ENCODE measurements around the gene ERN2.

ERN2 gene

DNA sequence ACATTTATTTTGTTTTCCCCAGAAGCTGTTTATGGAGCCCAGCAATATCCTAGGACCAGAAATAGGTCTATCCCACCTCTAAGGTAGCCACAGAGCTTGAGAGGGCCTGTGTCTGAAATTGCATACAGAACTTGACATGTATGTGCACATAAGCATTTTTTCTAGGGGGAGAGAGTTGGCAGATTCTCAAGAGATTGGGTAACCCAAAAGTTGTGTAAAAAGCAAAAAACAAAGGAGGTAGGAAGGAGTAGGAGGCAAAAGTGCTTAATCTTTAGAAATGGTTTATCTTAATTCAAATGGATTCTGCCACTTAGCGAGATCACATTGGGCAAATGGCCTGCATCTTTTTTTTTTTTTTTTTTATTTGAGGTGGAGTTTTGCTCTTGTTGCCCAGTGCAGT is 30.8 kb downstream of the ERN2 start:
- DNase-seq, result no peak

DNA sequence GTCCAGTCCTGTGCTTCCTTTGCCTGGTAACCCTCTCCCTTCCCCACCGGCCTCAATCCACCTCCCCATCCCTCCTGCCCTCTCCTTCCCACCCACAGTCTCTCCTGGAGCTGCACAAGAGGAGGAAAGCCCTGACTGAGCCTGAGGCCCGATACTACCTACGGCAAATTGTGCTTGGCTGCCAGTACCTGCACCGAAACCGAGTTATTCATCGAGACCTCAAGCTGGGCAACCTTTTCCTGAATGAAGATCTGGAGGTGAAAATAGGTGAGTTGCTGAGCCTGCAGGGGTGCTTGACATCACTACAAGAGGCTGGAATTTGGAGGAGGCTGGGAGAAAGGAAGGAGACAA is 33.1 kb downstream of the ERN2 start:
- no peak for DNase-seq

DNA sequence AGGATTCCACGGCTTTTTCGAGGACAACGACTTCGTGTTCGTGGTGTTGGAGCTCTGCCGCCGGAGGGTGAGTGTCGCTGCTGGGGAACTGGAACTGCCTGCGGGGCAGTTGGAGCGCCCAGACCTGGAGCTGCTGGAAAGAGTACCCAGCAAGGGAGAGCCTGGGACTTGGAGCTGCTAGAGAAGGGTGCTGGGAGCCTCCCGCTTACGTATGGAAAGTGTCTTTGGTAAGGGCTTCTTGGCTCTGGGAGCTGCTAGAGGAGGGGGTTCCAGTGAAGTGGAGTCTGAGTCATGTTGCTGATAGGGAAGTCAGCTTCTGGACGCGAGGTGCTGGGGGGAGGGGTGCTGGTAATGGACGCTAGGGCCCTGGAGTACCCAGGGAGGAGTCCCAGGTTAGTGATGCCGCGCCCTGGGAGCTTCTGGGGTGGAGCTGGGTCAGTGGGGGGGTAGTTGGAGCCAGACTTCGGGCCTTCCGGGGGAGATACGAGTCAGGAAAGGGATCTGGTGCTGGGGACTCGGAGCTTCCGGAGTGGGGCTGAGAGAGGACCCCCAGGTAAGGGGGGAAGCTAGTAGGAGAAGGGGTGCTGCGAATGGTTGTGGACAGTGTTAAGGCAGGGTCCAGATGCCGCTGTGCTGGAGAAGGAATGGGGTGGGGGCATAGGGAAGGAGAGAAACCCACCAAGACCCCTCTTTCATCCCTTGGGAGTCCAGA is 33.6 kb downstream of the ERN2 start:
- peak; percentile 47 to 49 for DNase-seq

DNA sequence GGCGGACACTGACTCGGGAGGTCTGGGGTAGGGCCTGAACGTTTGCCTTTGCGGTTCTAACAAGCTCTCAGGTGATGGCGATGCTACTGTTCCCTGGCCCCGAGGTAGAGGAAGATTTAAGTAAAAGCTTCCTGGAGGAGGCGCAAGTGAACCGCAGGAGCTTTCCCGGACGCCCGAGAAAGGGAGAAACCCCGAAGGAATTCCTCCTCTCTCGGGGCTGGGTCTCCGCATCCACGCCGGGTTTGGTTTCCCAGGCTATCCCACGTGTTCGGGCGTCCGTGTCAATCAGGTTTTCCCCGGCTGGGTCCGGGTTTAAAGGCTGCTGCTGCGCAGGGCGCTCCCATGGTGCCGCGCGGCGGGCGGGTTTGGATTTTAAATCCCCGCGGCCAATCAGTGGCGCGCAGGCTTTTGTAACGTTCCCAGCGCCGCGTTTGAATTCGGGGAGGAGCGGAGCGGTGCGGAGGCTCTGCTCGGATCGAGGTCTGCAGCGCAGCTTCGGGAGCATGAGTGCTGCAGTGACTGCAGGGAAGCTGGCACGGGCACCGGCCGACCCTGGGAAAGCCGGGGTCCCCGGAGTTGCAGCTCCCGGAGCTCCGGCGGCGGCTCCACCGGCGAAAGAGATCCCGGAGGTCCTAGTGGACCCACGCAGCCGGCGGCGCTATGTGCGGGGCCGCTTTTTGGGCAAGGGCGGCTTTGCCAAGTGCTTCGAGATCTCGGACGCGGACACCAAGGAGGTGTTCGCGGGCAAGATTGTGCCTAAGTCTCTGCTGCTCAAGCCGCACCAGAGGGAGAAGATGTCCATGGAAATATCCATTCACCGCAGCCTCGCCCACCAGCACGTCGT is 34.4 kb downstream of the ERN2 start, which contains the start of gene PLK1:
Gene PLK1 (plus strand): TSS at position 460 of the 844 bp plus-strand sequence. CDS start 44 bp downstream, at position 504.
- DNase-seq, result peak; percentile 86 to 90

DNA sequence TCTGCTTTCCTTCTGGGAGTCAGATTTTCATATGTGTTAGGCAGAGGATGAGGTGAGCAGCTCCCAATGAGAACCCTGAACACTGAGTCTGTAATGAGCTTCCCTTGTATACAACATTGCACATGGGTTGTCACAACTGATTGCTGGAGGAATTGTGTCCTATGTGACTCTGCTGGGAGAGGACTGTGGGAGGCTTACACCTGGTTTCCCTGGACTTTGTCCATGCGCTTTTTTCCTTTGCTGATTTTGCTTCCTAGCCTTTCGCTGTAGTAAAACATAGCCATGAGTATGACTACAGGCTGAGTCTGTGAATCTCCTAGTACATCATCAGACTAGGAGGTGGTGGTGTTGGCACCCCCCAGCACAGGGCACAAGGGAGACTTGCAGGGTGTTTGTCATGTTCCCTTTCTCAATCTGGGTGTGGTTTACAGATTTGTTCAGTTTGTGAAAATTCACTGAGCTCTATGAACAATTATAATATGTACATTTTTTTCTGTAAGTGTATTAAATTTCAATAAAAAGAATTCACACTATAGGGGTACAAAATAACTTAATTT is 36.0 kb downstream of the ERN2 start:
- DNase-seq, result no peak

DNA sequence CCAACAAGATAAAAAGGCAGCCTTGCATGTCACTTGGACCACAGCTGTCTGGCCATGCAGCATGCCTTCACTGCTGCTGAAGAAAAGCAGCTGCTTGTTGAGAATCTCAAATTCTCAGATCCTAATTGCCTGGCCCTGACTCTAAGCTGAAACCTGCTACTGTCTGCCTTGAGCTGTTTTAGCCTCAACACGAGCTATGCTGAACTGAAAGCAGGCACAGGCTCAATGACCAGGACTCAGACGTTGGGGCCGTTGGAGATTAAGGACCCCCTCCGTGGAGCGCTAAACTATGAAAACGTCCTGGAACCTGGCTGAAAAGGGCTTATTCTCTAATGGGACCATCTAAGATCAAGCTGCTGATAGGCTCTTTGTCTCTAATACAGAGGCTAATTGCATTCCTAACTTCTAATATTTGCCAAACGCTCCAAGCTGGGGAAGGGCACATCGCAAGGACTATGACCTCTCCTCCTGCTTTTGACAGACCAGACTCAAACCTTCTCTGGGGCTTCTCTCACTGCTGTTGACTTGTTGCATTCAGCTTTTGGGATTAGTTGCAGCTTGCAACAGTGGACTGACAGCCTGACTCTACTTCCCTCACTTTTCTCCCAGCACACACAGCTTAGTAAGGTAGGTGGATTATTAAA is 38.9 kb downstream of the ERN2 start:
- no peak for DNase-seq

DNA sequence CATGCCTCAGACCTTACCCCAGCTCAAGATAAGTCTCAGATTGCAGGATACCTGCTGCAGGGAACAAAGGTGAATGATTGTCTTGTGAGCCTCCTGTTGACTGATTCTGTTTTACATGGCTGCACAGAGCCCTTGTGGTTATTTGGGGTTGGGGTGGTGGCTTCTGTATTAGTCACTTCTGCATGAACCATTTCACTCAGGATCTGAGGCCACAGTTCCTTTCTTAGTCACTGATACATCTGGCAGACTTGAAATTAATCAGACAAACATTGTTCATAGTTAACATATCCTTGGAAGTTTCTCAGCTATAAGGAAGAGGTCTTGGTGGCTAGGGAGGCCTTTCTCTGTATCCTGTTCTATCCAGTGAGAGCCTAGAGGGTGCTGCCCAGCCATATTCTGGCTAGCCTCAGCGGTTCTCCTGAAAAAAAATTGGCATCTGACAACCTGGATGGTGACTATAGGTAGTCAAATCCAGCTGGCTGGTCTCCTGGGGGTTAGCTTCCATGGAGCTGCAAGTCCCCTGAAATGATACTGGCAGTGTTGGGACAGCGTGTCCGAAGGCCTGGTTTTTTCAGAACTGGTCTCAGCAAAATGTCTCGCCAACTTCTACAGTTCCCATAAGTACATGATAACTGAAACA is 42.8 kb downstream of the ERN2 start:
- DNase-seq, result peak; percentile 47 to 64

DNA sequence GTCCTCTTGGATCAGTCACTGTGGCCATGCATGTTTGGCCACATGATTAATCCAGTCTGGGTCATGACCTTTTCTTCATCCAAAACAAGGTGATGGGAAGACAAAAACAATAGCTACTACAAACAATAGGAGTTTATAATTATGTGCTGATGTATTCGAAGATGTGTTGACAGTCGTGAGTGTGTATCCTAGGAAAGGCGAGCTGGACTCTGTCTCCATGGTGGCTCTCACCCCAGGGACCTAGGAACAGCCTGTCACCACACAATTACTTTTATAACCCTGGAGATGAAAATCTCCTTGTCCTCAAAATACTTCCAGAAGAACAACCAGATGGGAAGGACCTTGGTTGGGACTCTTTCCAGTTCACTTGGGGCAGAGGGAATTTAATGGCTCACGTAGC is 44.1 kb downstream of the ERN2 start:
- DNase-seq, result no peak

DNA sequence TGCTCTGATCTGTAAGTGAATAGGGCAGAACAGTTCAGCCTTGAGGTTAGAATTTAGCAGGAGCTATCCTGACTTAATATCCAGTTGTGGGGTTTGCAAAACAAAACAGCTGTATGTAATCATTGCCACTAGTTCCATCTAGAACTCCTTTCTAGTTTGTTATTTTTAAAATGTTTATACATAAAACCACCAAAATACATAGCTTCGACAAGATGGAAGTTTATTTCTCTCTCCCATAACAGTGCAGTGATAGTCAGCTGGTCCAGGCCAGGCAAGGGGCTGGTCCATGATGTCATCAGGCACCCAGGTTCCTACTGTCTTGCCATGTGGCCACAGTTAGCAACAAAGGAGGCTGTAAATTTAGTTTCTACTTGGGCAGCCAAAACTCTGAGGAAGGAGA is 44.8 kb downstream of the ERN2 start:
- DNase-seq, result no peak

DNA sequence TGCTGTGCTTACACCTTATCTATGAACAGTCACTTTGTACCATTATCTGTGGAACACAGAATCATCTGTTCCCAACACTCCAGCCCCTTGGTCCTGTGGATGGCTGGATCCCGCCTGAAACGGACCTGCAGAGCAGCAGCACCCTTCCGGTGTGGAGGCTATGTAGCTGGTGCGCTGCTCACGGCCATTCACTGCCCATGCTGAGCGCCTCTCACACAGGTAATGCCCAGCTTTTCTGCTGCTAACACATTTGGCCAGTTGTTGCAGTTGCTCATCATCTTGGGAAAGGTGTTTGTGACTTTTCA is 45.7 kb downstream of the ERN2 start:
- DNase-seq, result no peak

DNA sequence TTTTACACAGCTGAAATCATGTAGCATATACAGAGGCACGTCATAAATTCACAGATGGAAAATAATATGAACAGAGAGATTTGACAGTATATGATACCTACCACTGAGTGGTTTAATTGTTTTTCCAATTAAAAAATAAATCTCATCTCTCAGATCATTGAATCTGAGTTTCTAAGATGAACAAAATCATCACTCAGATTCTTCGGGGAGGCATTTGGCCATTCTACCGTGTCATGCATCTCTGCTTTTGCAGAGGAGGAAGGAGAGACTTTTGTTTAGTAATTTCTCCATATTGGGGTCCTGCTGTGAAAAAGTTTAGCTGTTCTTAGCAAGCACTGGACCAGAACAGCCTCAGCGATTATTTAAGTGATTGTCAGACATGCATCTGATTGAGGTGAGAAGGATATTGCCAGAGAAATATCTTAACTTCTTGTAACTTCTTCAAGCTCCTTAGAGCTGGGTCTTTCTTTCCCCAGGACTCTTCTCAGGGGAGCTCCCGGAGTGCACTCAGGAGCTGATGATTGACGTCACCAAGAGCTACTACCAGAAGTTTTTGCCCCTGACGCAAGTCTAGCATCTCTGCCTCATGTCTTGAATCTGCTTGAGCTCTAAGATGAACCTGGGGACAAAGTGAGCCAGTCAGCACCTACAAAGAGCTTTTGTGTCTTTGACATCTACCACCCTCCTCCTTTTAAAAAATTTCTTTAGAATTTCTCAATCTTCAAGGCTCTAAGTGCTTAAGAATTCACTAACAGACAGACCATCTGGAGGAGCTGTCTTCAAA is 46.3 kb downstream of the ERN2 start:
- DNase-seq, result no peak

DNA sequence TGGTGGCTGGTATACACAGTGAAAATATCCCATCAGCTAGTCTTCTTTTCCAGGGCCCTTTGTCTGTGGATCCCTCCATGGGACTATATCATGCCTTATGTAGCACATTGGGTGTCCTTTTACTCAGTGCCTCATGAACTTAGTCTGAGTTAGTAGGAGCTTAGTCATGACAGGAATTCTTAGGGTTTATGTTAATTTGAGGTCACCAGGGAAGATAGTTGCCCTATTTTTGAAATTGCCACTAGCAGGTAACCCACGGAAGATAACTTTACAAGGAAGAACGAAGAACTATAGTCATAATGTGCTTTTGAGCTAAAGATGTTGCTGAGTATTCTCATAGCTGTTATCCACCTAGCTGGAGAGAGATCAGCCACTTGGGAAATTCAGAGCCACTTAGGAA is 49.1 kb downstream of the ERN2 start:
- no peak for DNase-seq

DNA sequence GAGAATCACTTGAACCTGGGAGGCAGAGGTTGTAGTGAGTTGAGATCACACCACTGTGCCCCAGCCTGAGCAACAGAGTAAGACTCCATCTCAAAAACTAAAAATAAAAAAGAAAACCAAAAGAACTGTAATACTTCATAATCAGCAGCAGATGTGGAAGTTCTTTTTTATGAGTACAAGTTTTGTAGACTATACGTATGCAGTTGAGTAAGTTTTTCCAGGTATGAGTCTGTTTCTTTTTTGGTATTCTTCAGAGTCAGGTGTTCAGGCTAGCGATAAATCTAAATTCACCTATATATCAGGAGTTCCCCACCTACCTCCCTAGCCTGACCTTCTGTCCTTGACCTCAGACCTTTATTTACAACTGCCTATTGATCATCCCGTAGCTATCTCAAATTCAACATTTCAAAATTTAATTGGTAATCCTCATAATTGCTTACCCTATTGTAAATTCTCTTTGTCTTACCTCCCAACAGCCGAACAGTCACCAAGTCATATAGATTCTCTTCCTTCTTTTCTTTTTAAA is 61.0 kb downstream of the ERN2 start:
- DNase-seq, result no peak

DNA sequence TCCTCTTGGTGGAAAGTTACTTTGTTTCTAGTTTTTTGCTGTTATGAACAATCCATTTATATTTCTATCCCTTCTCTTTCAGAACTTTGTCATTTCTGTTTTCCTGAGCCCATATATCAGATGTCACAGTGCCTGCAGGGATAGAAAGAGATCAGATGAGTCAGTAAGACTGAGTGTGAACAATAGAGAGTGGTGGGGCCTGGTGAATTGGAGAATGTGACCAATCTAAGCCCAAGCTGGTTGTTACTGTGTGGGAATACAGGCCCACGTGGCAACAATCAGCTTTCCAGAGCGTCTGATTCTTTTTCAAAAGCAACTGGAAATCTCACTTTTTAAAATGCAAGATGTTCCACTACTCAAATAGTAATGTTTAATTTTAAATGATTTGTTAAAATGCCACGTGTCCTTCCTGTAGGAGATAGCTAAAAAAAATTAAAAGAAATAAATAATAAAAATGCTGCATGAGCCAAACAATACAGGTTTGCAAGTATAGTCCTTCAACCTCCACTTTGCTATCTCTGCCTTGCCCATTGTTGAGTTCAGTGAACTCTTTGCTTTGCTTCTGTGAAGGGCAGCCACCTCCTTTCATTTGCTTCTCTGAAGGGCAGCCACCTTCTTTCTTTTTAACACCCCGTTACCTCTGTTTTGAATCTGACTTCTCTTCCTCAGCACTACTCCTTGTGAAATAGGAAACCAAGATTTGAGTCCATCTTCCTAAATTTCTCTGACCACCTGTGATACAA is 62.2 kb downstream of the ERN2 start:
- peak in 1 of 2 experiments; percentile 18 for DNase-seq

DNA sequence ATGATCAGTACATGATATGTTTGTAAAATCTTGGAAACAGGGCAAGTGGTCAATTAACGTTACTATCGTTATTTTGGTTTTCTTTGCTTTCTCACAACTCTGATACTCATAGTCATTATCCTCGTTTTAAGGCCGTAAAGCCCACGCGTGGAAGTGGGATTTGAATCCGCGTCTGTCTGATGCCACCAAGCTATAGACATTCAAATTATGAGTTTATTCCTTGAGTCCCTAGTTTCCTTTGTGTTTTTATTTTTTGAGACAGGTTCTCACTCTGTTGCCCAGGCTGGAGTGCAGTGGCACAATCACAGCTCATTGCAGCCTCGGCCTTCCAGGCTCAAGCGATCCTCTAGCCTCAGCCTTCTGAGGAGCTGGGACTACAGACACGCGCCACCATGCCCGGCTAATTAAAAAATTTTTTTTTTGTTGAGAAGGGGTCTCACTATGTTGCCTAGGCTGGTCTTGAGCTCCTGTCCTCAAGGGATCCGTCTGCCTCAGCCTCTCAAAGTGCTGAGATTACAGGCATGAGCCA is 70.7 kb downstream of the ERN2 start:
- no peak for DNase-seq

DNA sequence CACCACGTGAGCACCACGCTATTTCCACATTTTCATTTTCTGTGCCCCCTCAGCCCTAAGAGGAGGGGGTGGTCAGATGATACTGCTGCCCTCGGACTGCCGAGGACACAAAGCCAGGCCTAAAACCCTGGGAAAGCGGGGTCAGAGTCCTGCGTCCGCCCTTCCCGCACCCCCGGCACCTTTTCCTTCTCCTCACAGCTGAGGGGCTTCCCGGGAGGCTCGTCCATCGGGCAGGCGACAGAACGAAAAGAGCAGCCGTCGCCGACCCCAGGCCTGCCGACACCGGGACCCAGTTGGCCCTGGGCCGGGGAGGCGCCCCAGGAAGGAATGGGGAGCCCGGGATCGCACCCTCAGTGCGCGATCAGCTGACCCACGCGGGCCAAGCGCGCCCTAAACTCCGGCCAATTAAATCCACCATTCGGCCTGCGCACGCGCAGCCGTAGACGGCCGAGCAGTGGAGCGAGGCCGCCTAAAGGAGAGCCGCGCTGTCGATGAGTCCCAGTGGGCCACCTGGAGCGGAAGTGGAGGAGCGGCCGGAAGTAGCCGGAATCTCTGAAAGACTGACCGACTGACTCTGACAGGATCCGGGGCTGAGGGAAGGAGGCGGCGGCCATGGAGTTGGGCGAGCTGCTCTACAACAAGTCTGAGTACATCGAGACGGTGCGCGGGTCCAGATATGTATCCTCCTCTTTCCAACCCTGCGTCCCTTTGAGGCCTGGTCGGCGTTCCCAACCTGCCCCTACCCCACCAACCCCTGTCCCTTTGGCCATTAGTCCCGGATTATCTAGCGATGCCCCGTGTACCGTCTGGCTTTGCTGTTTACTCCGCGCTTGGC is 71.9 kb downstream of the ERN2 start, which contains the start of the genes DCTN5 and PALB2:
Gene DCTN5 (plus strand): TSS at position 536 of the 835 bp plus-strand sequence. CDS start 77 bp downstream, at position 613.
Gene PALB2 (minus strand): TSS at position 380 of the 835 bp plus-strand sequence. CDS start 153 bp downstream, at position 227.
- peak; percentile 89 to 91 for DNase-seq

DNA sequence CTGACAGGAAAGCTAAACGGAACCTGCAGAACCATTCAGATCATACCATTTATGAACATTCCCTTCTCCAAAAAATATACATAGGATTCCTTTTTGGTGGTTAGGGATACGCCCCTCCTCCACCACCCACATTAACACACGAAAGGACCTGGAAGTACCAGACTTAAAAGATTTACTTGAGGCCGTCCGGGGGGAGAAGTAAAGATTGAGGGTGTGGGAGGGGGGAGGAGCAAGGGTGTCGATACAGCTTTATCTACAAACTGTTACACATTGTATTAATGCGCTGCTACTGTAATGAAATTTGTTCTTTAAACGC is 72.4 kb downstream of the ERN2 start:
- DNase-seq, result no peak
